BJ (cell line): ENCODE data around the gene PCP2. TPM values are rescaled to one million over a fixed set of nuclear protein-coding genes. Genes with fewer than 3 reads are reported as not detected.
A peak's percentile ranks its signal among the peaks of the same experiment; 100 is the strongest.

ENCODE experiments used
- CTCF ChIA-PET: fragments of 350-600 bp; formaldehyde crosslinking; extraction: SDS; loops from one replicate; lab custom pipeline; 2021; ENCODE audit warnings: antibody characterized with exemption, inconsistent platforms; lab: Yijun Ruan, JAX
- POLR2A ChIA-PET: fragments of 300-600 bp; sonication (Branson Sonifier 250); formaldehyde crosslinking; extraction: SDS; loops from one replicate; lab custom pipeline; 2021; ENCODE audit warnings: antibody characterized with exemption; lab: Charles Lee
- DNase-seq: peaks from one replicate; pipeline ENCODE4 v3.0.0-alpha.2; 2011; ENCODE audit warnings: low read depth
- H3K27me3 ChIP-seq: 2 replicates; pipeline ENCODE4 v1.6.0; 2011; ENCODE audit warnings: low read length; ENCODE audit not compliant: control insufficient read depth, insufficient read depth
- H3K36me3 ChIP-seq: 2 replicates; pipeline ENCODE4 v1.5.1; 2011; ENCODE audit warnings: low read length; ENCODE audit not compliant: control insufficient read depth, insufficient read depth
- H3K4me3 ChIP-seq: 2 replicates; pipeline ENCODE4 v1.5.1; 2011; ENCODE audit warnings: low read depth, mild to moderate bottlenecking, control low read depth, low read length
- polyA plus RNA-seq: library from polyadenylated mRNA; depleted of rRNA; stranded (reverse); fragments of >200 nt; gene quantifications from 2 replicates; pipeline ENCODE4 v1.2.3, GENCODE V29; 2011; rRNA removed
- small RNA-seq: library from RNA; depleted of rRNA; stranded (forward); fragments of <200 nt; gene quantifications from one replicate; pipeline ENCODE3, GENCODE V24; 2012; ENCODE audit warnings: low replicate concordance, low read depth; ENCODE audit not compliant: insufficient read length
- TF ChIP-seq, protein P1 (sequence below): IDR thresholded peaks from 2 replicates; pipeline ENCODE4 v1.5.1; 2011; ENCODE audit warnings: low read depth, mild to moderate bottlenecking, control low read depth, inconsistent platforms, low read length, moderate library complexity; ENCODE audit not compliant: insufficient read depth

The PCP2 gene
- polyA plus RNA-seq, 1 experiment = not detected

DNA sequence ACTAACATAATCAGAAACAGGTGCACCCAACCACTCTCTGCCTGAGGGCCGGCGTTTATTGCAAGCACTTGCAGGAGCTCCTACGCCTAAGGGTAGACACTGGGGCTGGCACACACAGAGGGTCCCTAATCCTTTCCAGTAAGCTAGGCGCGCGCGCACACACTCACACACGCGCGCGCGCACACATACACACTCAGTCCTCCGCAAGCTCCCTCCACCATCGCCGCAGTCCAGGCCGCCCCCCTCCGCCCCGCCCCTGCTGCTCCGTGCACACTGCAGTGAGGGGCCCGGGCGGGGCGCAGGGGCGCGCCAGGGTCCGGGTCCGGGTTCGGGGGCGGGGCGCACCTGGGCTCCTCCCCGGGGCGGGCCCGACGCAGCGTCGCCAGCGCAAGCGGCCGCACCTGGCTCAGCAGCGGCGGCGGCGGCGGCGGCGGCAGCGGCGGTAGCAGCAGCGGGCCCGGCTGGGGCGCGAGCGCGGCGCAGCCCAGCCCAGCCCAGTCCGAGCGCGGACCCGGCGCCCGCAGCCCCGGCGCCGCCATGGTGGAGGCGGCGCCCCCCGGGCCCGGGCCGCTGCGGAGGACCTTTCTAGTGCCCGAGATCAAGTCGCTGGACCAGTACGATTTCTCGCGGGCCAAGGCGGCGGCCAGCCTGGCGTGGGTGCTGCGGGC lies 37.9 kb downstream of the PCP2 start, which contains the start of gene CAMSAP3:
Gene CAMSAP3, plus strand, starts transcription at position 398 of the 668 bp plus-strand sequence. Its CDS starts 140 bp downstream, at position 538.
- TF ChIP-seq, protein P1, sequence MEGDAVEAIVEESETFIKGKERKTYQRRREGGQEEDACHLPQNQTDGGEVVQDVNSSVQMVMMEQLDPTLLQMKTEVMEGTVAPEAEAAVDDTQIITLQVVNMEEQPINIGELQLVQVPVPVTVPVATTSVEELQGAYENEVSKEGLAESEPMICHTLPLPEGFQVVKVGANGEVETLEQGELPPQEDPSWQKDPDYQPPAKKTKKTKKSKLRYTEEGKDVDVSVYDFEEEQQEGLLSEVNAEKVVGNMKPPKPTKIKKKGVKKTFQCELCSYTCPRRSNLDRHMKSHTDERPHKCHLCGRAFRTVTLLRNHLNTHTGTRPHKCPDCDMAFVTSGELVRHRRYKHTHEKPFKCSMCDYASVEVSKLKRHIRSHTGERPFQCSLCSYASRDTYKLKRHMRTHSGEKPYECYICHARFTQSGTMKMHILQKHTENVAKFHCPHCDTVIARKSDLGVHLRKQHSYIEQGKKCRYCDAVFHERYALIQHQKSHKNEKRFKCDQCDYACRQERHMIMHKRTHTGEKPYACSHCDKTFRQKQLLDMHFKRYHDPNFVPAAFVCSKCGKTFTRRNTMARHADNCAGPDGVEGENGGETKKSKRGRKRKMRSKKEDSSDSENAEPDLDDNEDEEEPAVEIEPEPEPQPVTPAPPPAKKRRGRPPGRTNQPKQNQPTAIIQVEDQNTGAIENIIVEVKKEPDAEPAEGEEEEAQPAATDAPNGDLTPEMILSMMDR = no peak
- peaks cover 13% of the 10 kb centered on the region for H3K27me3 ChIP-seq
- ChIA-PET CTCF (no interaction called here), POLR2A (interaction anchor here (0.6 kb wide), 1 partner anchor 8 kb away, joined by 3 read pairs; no protein-coding TSS in a partner anchor)
- DNase-seq = peak; percentile 5
- no peaks in the 10 kb centered on the region for H3K36me3 ChIP-seq
- H3K4me3 ChIP-seq = 0 out of 2 replicates have a peak within 1 kb of the TSS, but pooled peaks have one; percentile 6

DNA sequence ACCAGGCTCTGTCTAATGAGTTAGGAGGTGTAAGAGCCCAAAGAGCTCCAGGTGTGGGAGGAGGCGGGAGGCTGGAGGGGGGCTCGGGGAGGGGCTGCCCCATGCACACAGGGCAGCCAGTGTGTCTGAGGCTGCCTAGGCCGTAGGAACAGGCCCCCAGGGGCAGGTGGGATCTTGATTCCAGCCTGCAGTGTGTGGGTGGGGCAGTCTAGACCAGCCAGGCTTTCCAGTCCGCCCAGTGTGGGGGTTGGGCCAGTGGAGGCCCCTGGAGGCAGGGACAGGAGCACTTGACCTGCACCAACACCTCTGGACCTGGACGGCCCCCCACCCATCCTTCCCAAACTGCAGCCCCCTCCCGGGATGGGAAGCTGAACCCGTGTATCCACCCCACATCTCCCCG lies 43.3 kb downstream of the PCP2 start:
- Histone ChIP-seq H3K27me3 (peaks cover 1% of the 10 kb centered on the region), H3K36me3 (no peaks in the 10 kb centered on the region), H3K4me3 (no peak overlapping the region)
- ChIA-PET POLR2A (no interaction called here), CTCF (interaction anchor here (0.6 to 1.8 kb wide), 3 partner anchors 9 to 93 kb away, joined by 3 to 5 read pairs (median 3); no protein-coding TSS in a partner anchor)
- TF ChIP-seq, protein P1 = no peak
- no peak for DNase-seq

DNA sequence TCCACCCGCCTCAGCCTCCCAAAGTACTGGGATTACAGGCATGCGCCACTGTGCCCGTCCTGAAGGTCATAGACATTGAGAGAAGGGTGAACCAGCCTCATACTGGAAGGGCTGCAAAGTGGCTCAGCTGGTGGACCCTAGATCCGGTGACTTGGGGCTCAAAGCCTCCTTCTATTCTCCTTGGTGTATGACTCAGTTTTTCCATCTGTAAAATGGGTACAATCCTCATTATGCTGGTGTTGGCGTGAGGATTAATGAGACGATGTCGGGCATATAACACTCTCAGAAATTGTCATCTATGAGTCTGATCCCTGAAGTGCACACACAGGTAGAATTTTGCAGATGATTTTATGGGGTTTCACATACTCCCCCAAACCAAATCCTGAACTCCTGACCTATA lies 43.7 kb downstream of the PCP2 start:
- POLR2A ChIA-PET = no interaction called here
- TF ChIP-seq, protein P1 = no peak
- no peak for DNase-seq
- Histone ChIP-seq H3K36me3 (no peaks in the 10 kb centered on the region), H3K4me3 (no peak overlapping the region), H3K27me3 (peaks cover 1% of the 10 kb centered on the region)
- CTCF ChIA-PET = interaction anchor here (1.0 kb wide), 1 partner anchor 21 kb away, joined by 3 read pairs; no protein-coding TSS in a partner anchor

DNA sequence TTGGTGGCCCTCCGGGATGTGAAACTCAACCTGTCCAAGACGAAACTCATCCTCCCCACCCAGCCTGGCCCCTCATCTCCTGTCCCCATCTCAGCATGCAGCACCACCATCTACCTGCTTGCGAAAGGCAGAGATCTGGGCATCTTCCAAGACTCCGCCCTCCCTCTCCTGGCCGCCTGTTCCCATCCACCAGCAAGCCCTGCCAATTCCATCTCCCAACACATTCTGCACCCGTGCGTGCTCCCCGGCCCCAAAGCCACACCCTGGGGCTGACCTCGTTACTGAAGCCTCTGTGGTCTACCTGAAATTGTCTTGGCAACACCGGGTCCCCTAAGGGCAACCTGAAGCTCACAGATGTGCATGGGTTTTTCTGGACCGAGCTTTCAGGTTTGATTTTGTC lies 51.1 kb downstream of the PCP2 start:
- CTCF ChIA-PET = interaction anchor here (1.4 to 1.9 kb wide), 2 partner anchors 9 to 14 kb away, joined by 5 to 7 read pairs; no protein-coding TSS in a partner anchor

More for the DNA sequence above, 51.1 kb downstream of the PCP2 start:
- Histone ChIP-seq H3K4me3 (no peak overlapping the region), H3K27me3 (no peaks in the 10 kb centered on the region), H3K36me3 (no peaks in the 10 kb centered on the region)
- TF ChIP-seq, protein P1 = no peak
- DNase-seq = no peak
- POLR2A ChIA-PET = no interaction called here

Small RNA genes lying within 50 kb of the gene (small RNA-seq; reads per million reads assigned to genes)
- not detected for gene MIR6792

Other genes starting within 250 kb of the PCP2 start
- 1.9 and 3.8 TPM in 2 replicates for gene PEX11G, start 144.7 kb downstream of the PCP2 start, polyA plus RNA-seq
- 25.0 and 43.9 TPM in 2 replicates for gene ZNF358, start 117.6 kb downstream of the PCP2 start, polyA plus RNA-seq
- 24.6 and 50.6 TPM in 2 replicates for gene MCOLN1, start 111.1 kb downstream of the PCP2 start, polyA plus RNA-seq
- gene PNPLA6, start 98.0 kb downstream of the PCP2 start, polyA plus RNA-seq = 17.2 and 55.1 TPM in 2 replicates
- not detected in 2 replicates for gene CAMSAP3, start 37.9 kb downstream of the PCP2 start, polyA plus RNA-seq
- 20.7 and 39.8 TPM in 2 replicates for gene XAB2, start 4.2 kb downstream of the PCP2 start, polyA plus RNA-seq
- 8.9 and 28.5 TPM in 2 replicates for gene PET100, start 3.9 kb downstream of the PCP2 start, polyA plus RNA-seq
- 28.6 and 39.4 TPM in 2 replicates for gene STXBP2, start 3.4 kb upstream of the PCP2 start, polyA plus RNA-seq
- gene RETN, start 35.3 kb upstream of the PCP2 start, polyA plus RNA-seq = not detected in 2 replicates
- gene MCEMP1, start 43.4 kb upstream of the PCP2 start, polyA plus RNA-seq = not detected in 2 replicates
- 59.7 and 85.1 TPM in 2 replicates for gene TRAPPC5, start 47.1 kb upstream of the PCP2 start, polyA plus RNA-seq
- gene FCER2, start 68.4 kb upstream of the PCP2 start, polyA plus RNA-seq = not detected in 2 replicates
- gene CLEC4G, start 98.4 kb upstream of the PCP2 start, polyA plus RNA-seq = not detected in 2 replicates
- gene CD209, start 113.8 kb upstream of the PCP2 start, polyA plus RNA-seq = not detected in 2 replicates
- not detected in 2 replicates for gene CLEC4M, start 129.5 kb upstream of the PCP2 start, polyA plus RNA-seq
- gene EVI5L, start 196.5 kb upstream of the PCP2 start, polyA plus RNA-seq = 8.1 and 11.7 TPM in 2 replicates
- not detected in 2 replicates for gene PRR36, start 240.7 kb upstream of the PCP2 start, polyA plus RNA-seq